CD14-positive monocyte (primary cell): ENCODE results near the gene KRAS. TPM values are rescaled to one million over a fixed set of nuclear protein-coding genes. Genes with fewer than 3 reads are reported as not detected.

Experiments used
- DNase-seq, 3 donors: peaks; one replicate each; pipeline ENCODE4 v3.0.0-alpha.2; 2011 to 2022
- H2AFZ ChIP-seq: 2 replicates; pipeline ENCODE4 v1.6.0; 2012; ENCODE audit warnings: mild to moderate bottlenecking, low read depth, low read length, inconsistent platforms; ENCODE audit not compliant: insufficient read depth, poor library complexity, severe bottlenecking
- H3K27ac ChIP-seq, 2 donors: 1 replicate in 1 of 2; 2 replicates in 1 of 2; pipeline ENCODE4 v1.5.1; 2012 to 2013; ENCODE audit warnings: low read length in 2 of 2, control low read depth in 1 of 2, inconsistent platforms in 1 of 2, low read depth in 1 of 2, mild to moderate bottlenecking in 1 of 2
- H3K27me3 ChIP-seq, 2 donors: one replicate each; pipeline versions ENCODE4 v1.6.0 to v1.6.1; 2011 to 2013; ENCODE audit warnings: low read length in 2 of 2; ENCODE audit not compliant: control insufficient read depth in 2 of 2, insufficient read depth in 2 of 2
- H3K36me3 ChIP-seq, 2 donors: replicated peaks in 1 of 2; 1 replicate in 1 of 2; 2 replicates in 1 of 2; pipeline versions ENCODE4 v1.5.1 to v1.6.1; 2012 to 2013; ENCODE audit warnings: low read length in 2 of 2, control low read depth in 1 of 2, inconsistent platforms in 1 of 2, mild to moderate bottlenecking in 1 of 2; ENCODE audit not compliant: insufficient read depth in 2 of 2, control insufficient read depth in 1 of 2
- H3K4me1 ChIP-seq, 2 donors: 1 replicate in 1 of 2; 2 replicates in 1 of 2; pipeline versions ENCODE4 v1.5.1 to v1.6.1; 2012 to 2013; ENCODE audit warnings: low read length in 2 of 2, control low read depth in 1 of 2, inconsistent platforms in 1 of 2, mild to moderate bottlenecking in 1 of 2, moderate library complexity in 1 of 2; ENCODE audit not compliant: insufficient read depth in 2 of 2, control insufficient read depth in 1 of 2
- H3K4me2 ChIP-seq: replicated peaks from 2 replicates; pipeline ENCODE3; 2012; ENCODE audit warnings: low read length, moderate library complexity, mild to moderate bottlenecking; ENCODE audit not compliant: poor library complexity, severe bottlenecking; ENCODE audit errors: extremely low read depth
- H3K4me3 ChIP-seq, 3 experiments: fragments of 200-600 bp in 1 of 3; sonication (generic) in 1 of 3; replicated peaks in 1 of 3; 1 replicate in 2 of 3; 2 replicates in 1 of 3; pipeline ENCODE4 v1.5.1; 2011 to 2013; ENCODE audit warnings: low read length in 3 of 3, mild to moderate bottlenecking in 3 of 3, control low read depth in 2 of 3, low read depth in 2 of 3, inconsistent platforms in 1 of 3, moderate library complexity in 1 of 3
- H3K79me2 ChIP-seq: 2 replicates; pipeline ENCODE4 v1.6.0; 2012; ENCODE audit warnings: mild to moderate bottlenecking, control low read depth, inconsistent platforms, low read length, moderate library complexity; ENCODE audit not compliant: insufficient read depth
- H3K9ac ChIP-seq: 2 replicates; pipeline ENCODE4 v1.6.0; 2017; ENCODE audit warnings: low read length, mild to moderate bottlenecking; ENCODE audit not compliant: insufficient read depth, poor library complexity, severe bottlenecking
- H3K9me3 ChIP-seq, 2 donors: replicated peaks in 1 of 2; 1 replicate in 1 of 2; 2 replicates in 1 of 2; pipeline versions ENCODE4 v1.5.1 to v1.6.1; 2012 to 2013; ENCODE audit warnings: low read length in 2 of 2, control low read depth in 1 of 2; ENCODE audit not compliant: control insufficient read depth in 1 of 2, insufficient read depth in 1 of 2
- H4K20me1 ChIP-seq: 2 replicates; pipeline ENCODE4 v1.6.0; 2012; ENCODE audit warnings: mild to moderate bottlenecking, low read length, control low read depth, moderate library complexity; ENCODE audit not compliant: insufficient read depth
- H3K27ac Mint-ChIP-seq, 7 donors: one replicate each; pipeline ENCODE4 v1.8.0; 2020; ENCODE audit warnings: mild to moderate bottlenecking in 7 of 7, mixed read lengths in 7 of 7, moderate library complexity in 6 of 7, inconsistent platforms in 2 of 7
- H3K27me3 Mint-ChIP-seq, 3 donors: one replicate each; pipeline ENCODE4 v1.8.0; 2021 to 2022; ENCODE audit warnings: low read depth in 3 of 3, mild to moderate bottlenecking in 3 of 3, mixed read lengths in 3 of 3, moderate library complexity in 3 of 3, inconsistent platforms in 1 of 3
- H3K36me3 Mint-ChIP-seq, 2 donors: one replicate each; pipeline ENCODE4 v1.8.0; 2020; ENCODE audit warnings: mixed read lengths in 2 of 2, inconsistent platforms in 1 of 2, mild to moderate bottlenecking in 1 of 2
- H3K4me1 Mint-ChIP-seq: one replicate; pipeline ENCODE4 v1.8.0; 2020; ENCODE audit warnings: mild to moderate bottlenecking, mixed read lengths
- H3K4me3 Mint-ChIP-seq, 2 donors: one replicate each; pipeline ENCODE4 v1.8.0; 2020; ENCODE audit warnings: mild to moderate bottlenecking in 2 of 2, mixed read lengths in 2 of 2, moderate library complexity in 1 of 2
- H3K9me3 Mint-ChIP-seq, 7 donors: one replicate each; pipeline ENCODE4 v1.8.0; 2020 to 2022; ENCODE audit warnings: mixed read lengths in 7 of 7, mild to moderate bottlenecking in 6 of 7, moderate library complexity in 6 of 7, inconsistent platforms in 2 of 7
- CTCF ChIP-seq: fragments of 200-600 bp; IDR thresholded peaks from one replicate; pipeline ENCODE4 v1.8.0; 2022; ENCODE audit warnings: antibody characterized with exemption, mild to moderate bottlenecking
- WGBS: methylation state at CpG from one replicate; pipeline ENCODE4 v1.1.5; 2013; ENCODE audit warnings: missing lambda C conversion rate; ENCODE audit not compliant: insufficient coverage; 5-methylcytosine and 5-hydroxymethylcytosine counted together
- intact Hi-C, 2 donors: fragments of 100-400 bp; cut with micrococcal nuclease; formaldehyde crosslinking; loops; one replicate each; pipeline versions ENCODE4 v1.15.0 to v1.15.1; 2023
- polyA plus RNA-seq, 3 donors: library from polyadenylated mRNA; depleted of rRNA in 1 of 3; unstranded in 2 of 3; stranded (reverse) in 1 of 3; fragments of 300-500 nt in 2 of 3; fragments of >200 nt in 1 of 3; fragmentation: Illumina TruSeq in 2 of 3; gene quantifications; 1 replicate in 2 of 3; 2 replicates in 1 of 3; pipeline ENCODE4 v1.2.3, GENCODE V29; 2012 to 2021

Gene KRAS
- polyA plus RNA-seq, 3 donors: 12.1 to 37.4 (median 33.0) TPM

GRCh38 chr12:25256005-25256404 is 5.3 kb upstream of the KRAS start:
- peaks cover 10% of the 10 kb centered on the region for H3K4me1 Mint-ChIP-seq
- no peaks in the 10 kb centered on the region for H4K20me1 ChIP-seq
- H3K4me3 ChIP-seq: no peak overlapping the region
- H3K4me2 ChIP-seq: no peak overlapping the region
- DNase-seq: no peak
- H3K36me3 Mint-ChIP-seq: no peaks in the 10 kb centered on the region
- intact Hi-C loops: no loop called here
- no peak overlapping the region for H3K9ac ChIP-seq
- H3K27ac Mint-ChIP-seq: no peak overlapping the region
- no peak overlapping the region for H3K4me3 Mint-ChIP-seq
- peaks cover 1 to 6% (median 3%) of the 10 kb centered on the region in 3 donors for H3K27me3 Mint-ChIP-seq
- 100% methylated on average over 4 of the region's 5 CpGs for WGBS
- no peak for TF ChIP-seq CTCF
- no peaks in the 10 kb centered on the region for H3K27me3 ChIP-seq
- H3K36me3 ChIP-seq: no peaks in the 10 kb centered on the region
- H2AFZ ChIP-seq: no peak overlapping the region
- peaks cover 0 to 3% (median 1%) of the 10 kb centered on the region in 7 donors for H3K9me3 Mint-ChIP-seq
- H3K79me2 ChIP-seq: no peaks in the 10 kb centered on the region
- no peaks in the 10 kb centered on the region for H3K9me3 ChIP-seq
- peaks cover 4 to 6% of the 10 kb centered on the region in 2 donors for H3K4me1 ChIP-seq
- H3K27ac ChIP-seq: no peak overlapping the region

GRCh38 chr12:25254271-25254880 is 3.6 kb upstream of the KRAS start:
- no peaks in the 10 kb centered on the region for H3K36me3 ChIP-seq
- H3K27ac ChIP-seq: no peak overlapping the region
- Mint-ChIP-seq H3K9me3 (no peaks in the 10 kb centered on the region), H3K4me1 (peaks cover 16% of the 10 kb centered on the region), H3K4me3 (no peak overlapping the region), H3K36me3 (no peaks in the 10 kb centered on the region), H3K27me3 (peaks cover 0 to 6% (median 2%) of the 10 kb centered on the region in 3 donors), H3K27ac (no peak overlapping the region)
- H4K20me1 ChIP-seq: peaks cover 3% of the 10 kb centered on the region
- no peak overlapping the region for H3K4me2 ChIP-seq
- H3K9me3 ChIP-seq: no peaks in the 10 kb centered on the region
- DNase-seq: no peak
- H3K27me3 ChIP-seq: no peaks in the 10 kb centered on the region
- peaks cover 9 to 13% of the 10 kb centered on the region in 2 donors for H3K4me1 ChIP-seq
- intact Hi-C loops: loop anchor here in 1 of 2 donors (5.0 kb wide), 1 partner anchor 83 kb away; no protein-coding TSS in a partner anchor
- WGBS: 92% methylated on average over 3 of the region's 4 CpGs
- no peak overlapping the region for H2AFZ ChIP-seq
- H3K9ac ChIP-seq: no peak overlapping the region
- peaks cover 9% of the 10 kb centered on the region for H3K79me2 ChIP-seq
- no peak overlapping the region for H3K4me3 ChIP-seq
- no peak for TF ChIP-seq CTCF
